Stimulated activated CD4-positive, alpha-beta T cell treated with anti-CD3 and anti-CD28 coated beads, Interleukin-12 subunit alpha, Interleukin-12 subunit beta, amount 100 ng/mL, for 24 hours (primary cell): ENCODE results near the gene LINS1.

ENCODE experiments used
- DNase-seq, 2 experiments: peaks; one replicate each; pipeline ENCODE4 v3.0.0-alpha.2; 2020; ENCODE audit warnings: low read depth in 2 of 2

LINS1 gene

GRCh38 chr15:100602064-100602822 lies at the start of gene LINS1, which contains the start of gene ASB7:
LINS1 (minus strand) TSS chr15:100602184; CDS start chr15:100580842, 21,342 bp downstream.
ASB7 (plus strand) TSS chr15:100602589; CDS start chr15:100612217, 9,628 bp downstream.
- peak; percentile 98 to 99 for DNase-seq

- no peak for DNase-seq
Measured at GRCh38 chr15:100651253-100651652, 49.3 kb upstream of the LINS1 start.

GRCh38 chr15:100650685-100651084 lies 48.7 kb upstream of the LINS1 start:
- DNase-seq = no peak

- DNase-seq = no peak
Measured at GRCh38 chr15:100648951-100649350, 47.0 kb upstream of the LINS1 start.

- DNase-seq = no peak
Measured at GRCh38 chr15:100645671-100646070, 43.7 kb upstream of the LINS1 start.

- no peak for DNase-seq
Measured at GRCh38 chr15:100642950-100643338, 41.0 kb upstream of the LINS1 start.

GRCh38 chr15:100642213-100642949 lies 40.4 kb upstream of the LINS1 start:
- DNase-seq = no peak

- no peak for DNase-seq
Measured at GRCh38 chr15:100638177-100638730, 36.3 kb upstream of the LINS1 start.

- no peak for DNase-seq
Measured at GRCh38 chr15:100635406-100636071, 33.6 kb upstream of the LINS1 start.

- no peak for DNase-seq
Measured at GRCh38 chr15:100633763-100634075, 31.7 kb upstream of the LINS1 start.

- no peak for DNase-seq
Measured at GRCh38 chr15:100631831-100632230, 29.8 kb upstream of the LINS1 start.

GRCh38 chr15:100628746-100629145 lies 26.8 kb upstream of the LINS1 start:
- no peak for DNase-seq

- DNase-seq = peak; percentile 35 to 44
Measured at GRCh38 chr15:100627789-100628395, 25.9 kb upstream of the LINS1 start.

- DNase-seq = no peak
Measured at GRCh38 chr15:100623301-100623700, 21.3 kb upstream of the LINS1 start.

GRCh38 chr15:100616700-100617099 lies 14.7 kb upstream of the LINS1 start:
- DNase-seq = no peak

- DNase-seq = no peak
Measured at GRCh38 chr15:100615801-100616200, 13.8 kb upstream of the LINS1 start.

GRCh38 chr15:100614918-100615317 lies 12.9 kb upstream of the LINS1 start:
- DNase-seq = no peak

GRCh38 chr15:100614336-100614735 lies 12.4 kb upstream of the LINS1 start:
- no peak for DNase-seq

- no peak for DNase-seq
Measured at GRCh38 chr15:100613208-100613607, 11.2 kb upstream of the LINS1 start.

- DNase-seq = no peak
Measured at GRCh38 chr15:100612539-100612938, 10.6 kb upstream of the LINS1 start.

- peak in 1 of 2 experiments; percentile 28 for DNase-seq
Measured at GRCh38 chr15:100602823-100603393, 924 bp upstream of the LINS1 start.
